Activated CD8-positive, alpha-beta memory T cell treated with anti-CD3 and anti-CD28 coated beads for 24 hours (primary cell): ENCODE data around the gene ZFAND4.
"Not testable (repeated sequence)": the region's sequence is repeated elsewhere in the genome, so short reads cannot be mapped to it uniquely, and the experiment has no call there.

Source experiments
- DNase-seq: peaks from one replicate; pipeline ENCODE4 v3.0.0-alpha.2; 2020

ZFAND4 gene

GRCh38 chr10:45640049-45640448 lies 32.5 kb downstream of the ZFAND4 start:
- DNase-seq = no peak

GRCh38 chr10:45627412-45628048 lies 45.0 kb downstream of the ZFAND4 start:
- DNase-seq = no peak

- no peak for DNase-seq
These were observed 46.7 kb downstream of the ZFAND4 start for GRCh38 chr10:45625879-45626278.

GRCh38 chr10:45624724-45625123 lies 47.8 kb downstream of the ZFAND4 start:
- no peak for DNase-seq

GRCh38 chr10:45614869-45615268 lies 57.7 kb downstream of the ZFAND4 start:
- DNase-seq = no peak

GRCh38 chr10:45612741-45613140 lies 59.8 kb downstream of the ZFAND4 start:
- no peak for DNase-seq

- DNase-seq = no peak
These were observed 64.5 kb downstream of the ZFAND4 start for GRCh38 chr10:45608052-45608451.

GRCh38 chr10:45607276-45607675 lies 65.3 kb downstream of the ZFAND4 start:
- no peak for DNase-seq

GRCh38 chr10:45602836-45603235 lies 69.7 kb downstream of the ZFAND4 start:
- DNase-seq = no peak

- DNase-seq = no peak
These were observed 70.4 kb downstream of the ZFAND4 start for GRCh38 chr10:45602082-45602730.

GRCh38 chr10:45601254-45601930 lies 71.2 kb downstream of the ZFAND4 start:
- not testable (repeated sequence) for DNase-seq

- not testable (repeated sequence) for DNase-seq
These were observed 72.0 kb downstream of the ZFAND4 start for GRCh38 chr10:45600337-45601253.

GRCh38 chr10:45599646-45600045 lies 72.9 kb downstream of the ZFAND4 start:
- DNase-seq = no peak

GRCh38 chr10:45599021-45599603 lies 73.5 kb downstream of the ZFAND4 start:
- DNase-seq = no peak

- no peak for DNase-seq
These were observed 76.0 kb downstream of the ZFAND4 start for GRCh38 chr10:45596526-45596925.

GRCh38 chr10:45594276-45595157 lies 78.1 kb downstream of the ZFAND4 start:
- DNase-seq = peak; percentile 94

GRCh38 chr10:45593938-45594275 lies 78.7 kb downstream of the ZFAND4 start:
- no peak for DNase-seq

- no peak for DNase-seq
These were observed 79.6 kb downstream of the ZFAND4 start for GRCh38 chr10:45592926-45593325.

- DNase-seq = no peak
These were observed 80.1 kb downstream of the ZFAND4 start for GRCh38 chr10:45592432-45592831.

GRCh38 chr10:45591280-45591679 lies 81.3 kb downstream of the ZFAND4 start:
- no peak for DNase-seq

- no peak for DNase-seq
These were observed 82.7 kb downstream of the ZFAND4 start for GRCh38 chr10:45589868-45590267.

- no peak for DNase-seq
These were observed 83.6 kb downstream of the ZFAND4 start for GRCh38 chr10:45589009-45589408.
